Stomach (tissue), 9 donors: ENCODE measurements around the gene PTH2. TPM values are rescaled to one million over a fixed set of nuclear protein-coding genes. Genes with fewer than 3 reads are reported as not detected.

Experiments used
- DNase-seq, 2 donors: peaks; one replicate each; pipeline versions ENCODE4 v3.0.0 to v3.0.0-alpha.2; 2013 to 2019
- H3K27ac ChIP-seq, 5 donors: fragments of 200-600 bp in 4 of 5; sonication (generic) in 4 of 5; one replicate each; pipeline ENCODE4 v1.5.1; 2013 to 2019; ENCODE audit warnings: mild to moderate bottlenecking in 1 of 5, moderate library complexity in 1 of 5
- H3K27me3 ChIP-seq, 3 donors: fragments of 200-600 bp; sonication (generic); one replicate each; pipeline ENCODE4 v1.5.1; 2017 to 2019; ENCODE audit warnings: mixed run types in 1 of 3
- H3K36me3 ChIP-seq, 4 donors: fragments of 200-600 bp; sonication (generic); 1 replicate in 3 of 4; 2 replicates in 1 of 4; pipeline ENCODE4 v1.5.1; 2016 to 2019
- H3K4me1 ChIP-seq, 4 donors: fragments of 200-600 bp; sonication (generic); one replicate each; pipeline ENCODE4 v1.5.1; 2016 to 2019
- H3K4me3 ChIP-seq, 4 donors: fragments of 200-600 bp; sonication (generic) in 3 of 4; one replicate each; pipeline ENCODE4 v1.5.1; 2016 to 2019; ENCODE audit warnings: mild to moderate bottlenecking in 1 of 4
- H3K9me3 ChIP-seq, 4 donors: fragments of 200-600 bp; sonication (generic); one replicate each; pipeline ENCODE4 v1.5.1; 2016 to 2019
- EP300 ChIP-seq: sonication (generic); formaldehyde crosslinking; IDR thresholded peaks from one replicate; pipeline ENCODE4 v1.6.1; 2017; ENCODE audit warnings: antibody characterized with exemption
- POLR2A ChIP-seq, 4 donors: fragments of 450-650 bp; IDR thresholded peaks; one replicate each; pipeline ENCODE4 v1.6.1; 2016; ENCODE audit warnings: antibody characterized with exemption in 4 of 4, control low read depth in 2 of 4, mild to moderate bottlenecking in 1 of 4, moderate library complexity in 1 of 4
- POLR2AphosphoS5 ChIP-seq, 3 donors: sonication (generic); formaldehyde crosslinking; IDR thresholded peaks; one replicate each; pipeline ENCODE4 v1.6.1; 2016; ENCODE audit warnings: antibody characterized with exemption in 3 of 3
- WGBS, 5 donors: extraction: QIAGEN DNeasy Blood & Tissue Kit in 3 of 5; methylation state at CpG; one replicate each; pipeline versions ENCODE4 v1.1.5 to v1.1.7; 2013 to 2018; 5-methylcytosine and 5-hydroxymethylcytosine counted together
- intact Hi-C: fragments of 100-400 bp; cut with DNase I; formaldehyde crosslinking; loops from one replicate; pipeline ENCODE4 v1.15.1; 2023; ENCODE audit warnings: low total_unique reads
- polyA plus RNA-seq, 3 donors: library from polyadenylated mRNA; stranded (reverse); fragments of 200-250 nt; gene quantifications; one replicate each; pipeline ENCODE4 v1.2.3, GENCODE V29; 2013
- total RNA-seq, 5 donors: library from RNA; depleted of rRNA; stranded (reverse); fragments of >200 nt; gene quantifications; one replicate each; pipeline versions ENCODE4 v1.1.0 to v1.2.3, GENCODE V29; 2014 to 2016
- TF ChIP-seq, protein P1 (sequence below), 7 experiments: fragments of 450-650 bp in 4 of 7; fragments of 200-600 bp in 3 of 7; sonication (generic) in 3 of 7; IDR thresholded peaks; one replicate each; pipeline ENCODE4 v1.5.1; 2016 to 2019; ENCODE audit warnings: antibody characterized with exemption in 7 of 7, control low read depth in 2 of 7, mild to moderate bottlenecking in 1 of 7
- donor health status: healthy with polysubstance abuse.
- donor health status: Bipolar disorder and iron deficiency.
- donor health status: healthy.

The PTH2 gene
- total and polyA plus RNA-seq, 8 donors: not detected

- intact Hi-C loops: no loop called here
- Histone ChIP-seq H3K9me3 (no peaks in the 10 kb centered on the region), H3K27ac (no peak overlapping the region), H3K27me3 (peaks cover 16 to 99% (median 89%) of the 10 kb centered on the region in 3 donors), H3K4me3 (no peak overlapping the region), H3K4me1 (peaks cover 0 to 34% (median 20%) of the 10 kb centered on the region in 4 donors), H3K36me3 (no peaks in the 10 kb centered on the region)
- no peak for TF ChIP-seq EP300
- TF ChIP-seq, protein P1, sequence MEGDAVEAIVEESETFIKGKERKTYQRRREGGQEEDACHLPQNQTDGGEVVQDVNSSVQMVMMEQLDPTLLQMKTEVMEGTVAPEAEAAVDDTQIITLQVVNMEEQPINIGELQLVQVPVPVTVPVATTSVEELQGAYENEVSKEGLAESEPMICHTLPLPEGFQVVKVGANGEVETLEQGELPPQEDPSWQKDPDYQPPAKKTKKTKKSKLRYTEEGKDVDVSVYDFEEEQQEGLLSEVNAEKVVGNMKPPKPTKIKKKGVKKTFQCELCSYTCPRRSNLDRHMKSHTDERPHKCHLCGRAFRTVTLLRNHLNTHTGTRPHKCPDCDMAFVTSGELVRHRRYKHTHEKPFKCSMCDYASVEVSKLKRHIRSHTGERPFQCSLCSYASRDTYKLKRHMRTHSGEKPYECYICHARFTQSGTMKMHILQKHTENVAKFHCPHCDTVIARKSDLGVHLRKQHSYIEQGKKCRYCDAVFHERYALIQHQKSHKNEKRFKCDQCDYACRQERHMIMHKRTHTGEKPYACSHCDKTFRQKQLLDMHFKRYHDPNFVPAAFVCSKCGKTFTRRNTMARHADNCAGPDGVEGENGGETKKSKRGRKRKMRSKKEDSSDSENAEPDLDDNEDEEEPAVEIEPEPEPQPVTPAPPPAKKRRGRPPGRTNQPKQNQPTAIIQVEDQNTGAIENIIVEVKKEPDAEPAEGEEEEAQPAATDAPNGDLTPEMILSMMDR (IDR thresholded peaks at IDR 0.05): no peak
- TF ChIP-seq POLR2A (IDR thresholded peaks at IDR 0.05): no peak
- TF ChIP-seq POLR2AphosphoS5 (IDR thresholded peaks at IDR 0.05): no peak
- no peak for DNase-seq
- 13 to 20% (median 15%) methylated on average over 6 of the region's 6 CpGs for WGBS, 5 donors
These were observed 15.0 kb upstream of the PTH2 start for GRCh38 chr19:49438261-49438660.

GRCh38 chr19:49437231-49437630, 14.0 kb upstream of the PTH2 start:
- 19 to 22% (median 20%) methylated on average over 8 of the region's 8 CpGs for WGBS, 5 donors
- no peak overlapping the region for H3K4me3 ChIP-seq
- no peak overlapping the region for H3K27ac ChIP-seq
- no peak for DNase-seq
- H3K4me1 ChIP-seq: peaks cover 0 to 30% (median 17%) of the 10 kb centered on the region in 4 donors
- H3K27me3 ChIP-seq: peaks cover 26 to 100% (median 98%) of the 10 kb centered on the region in 3 donors
- no peak for TF ChIP-seq POLR2AphosphoS5 (IDR thresholded peaks at IDR 0.05)
- no peak for TF ChIP-seq POLR2A (IDR thresholded peaks at IDR 0.05)
- TF ChIP-seq EP300: no peak
- TF ChIP-seq, protein P1 (IDR thresholded peaks at IDR 0.05): no peak
- no peaks in the 10 kb centered on the region for H3K9me3 ChIP-seq
- no peaks in the 10 kb centered on the region for H3K36me3 ChIP-seq
- intact Hi-C loops: no loop called here

- Histone ChIP-seq H3K4me3 (no peak overlapping the region), H3K36me3 (no peaks in the 10 kb centered on the region), H3K27ac (no peak overlapping the region), H3K27me3 (peaks cover 27 to 100% (median 98%) of the 10 kb centered on the region in 3 donors), H3K9me3 (no peaks in the 10 kb centered on the region), H3K4me1 (peaks cover 0 to 25% (median 14%) of the 10 kb centered on the region in 4 donors)
- TF ChIP-seq, protein P1 (IDR thresholded peaks at IDR 0.05): no peak
- TF ChIP-seq EP300: no peak
- no peak for TF ChIP-seq POLR2AphosphoS5 (IDR thresholded peaks at IDR 0.05)
- TF ChIP-seq POLR2A (IDR thresholded peaks at IDR 0.05): no peak
- WGBS, 5 donors: 10 to 14% (median 11%) methylated on average over 22 to 42 of the region's 42 CpGs
- intact Hi-C loops: no loop called here
- peak in 1 of 2 donors; percentile 76 for DNase-seq
These were observed 13.3 kb upstream of the PTH2 start for GRCh38 chr19:49436381-49437017.

GRCh38 chr19:49435670-49436069, 12.4 kb upstream of the PTH2 start:
- intact Hi-C loops: no loop called here
- TF ChIP-seq EP300 (no peak), POLR2AphosphoS5 (IDR thresholded peaks at IDR 0.05) (no peak), POLR2A (IDR thresholded peaks at IDR 0.05) (no peak)
- 80 to 84% (median 82%) methylated on average over 10 of the region's 10 CpGs for WGBS, 5 donors

More at GRCh38 chr19:49435670-49436069, 12.4 kb upstream of the PTH2 start:
- DNase-seq: no peak
- Histone ChIP-seq H3K4me3 (no peak overlapping the region), H3K36me3 (no peaks in the 10 kb centered on the region), H3K9me3 (no peaks in the 10 kb centered on the region), H3K27me3 (peaks cover 27 to 100% (median 98%) of the 10 kb centered on the region in 3 donors), H3K27ac (no peak overlapping the region), H3K4me1 (peaks cover 0 to 18% (median 10%) of the 10 kb centered on the region in 4 donors)
